SU-DHL-6 (cell line): ENCODE data around the gene MEX3D.

Source experiments
- H2AFZ ChIP-seq: fragments of 200-600 bp; sonication (generic); 2 replicates; pipeline ENCODE4 v1.6.1; 2014; ENCODE audit warnings: low read depth, mild to moderate bottlenecking, moderate library complexity, mixed read lengths, antibody characterized with exemption, low read length; ENCODE audit not compliant: severe bottlenecking
- H3F3A ChIP-seq: fragments of 200-600 bp; shearing (Covaris generic); 2 replicates; pipeline ENCODE4 v1.6.0; 2016; ENCODE audit warnings: antibody characterized with exemption, mild to moderate bottlenecking; ENCODE audit not compliant: insufficient read depth
- H3K27ac ChIP-seq: fragments of 200-600 bp; sonication (generic); 2 replicates; pipeline ENCODE4 v1.5.1; 2016; ENCODE audit warnings: low read depth, mild to moderate bottlenecking, low read length, moderate library complexity, mixed read lengths
- H3K27me3 ChIP-seq: fragments of 200-600 bp; sonication (generic), shearing (Covaris generic); 2 replicates; pipeline ENCODE4 v1.6.0; 2014; ENCODE audit warnings: mild to moderate bottlenecking, low read length
- H3K36me3 ChIP-seq: fragments of 200-600 bp; sonication (generic); 2 replicates; pipeline ENCODE4 v1.6.1; 2014; ENCODE audit warnings: mild to moderate bottlenecking, low read length, mixed read lengths
- H3K4me2 ChIP-seq: fragments of 300-600, 200-600 bp; shearing (Covaris generic), sonication (generic); 2 replicates; pipeline ENCODE4 v1.6.0; 2014; ENCODE audit warnings: low read length, low read depth, mild to moderate bottlenecking; ENCODE audit not compliant: poor library complexity, severe bottlenecking
- H3K4me3 ChIP-seq: fragments of 200-600 bp; sonication (generic); 2 replicates; pipeline ENCODE4 v1.5.1; 2014; ENCODE audit warnings: antibody characterized with exemption, low read length, mild to moderate bottlenecking, mixed read lengths; ENCODE audit not compliant: insufficient read depth, poor library complexity, severe bottlenecking
- H3K79me2 ChIP-seq: fragments of 200-600 bp; sonication (generic); 2 replicates; pipeline ENCODE4 v1.6.1; 2014; ENCODE audit warnings: mild to moderate bottlenecking, low read length, moderate library complexity; ENCODE audit not compliant: insufficient read depth
- H3K9ac ChIP-seq: fragments of 200-600 bp; sonication (generic); 2 replicates; pipeline ENCODE4 v1.7.0; 2014; ENCODE audit warnings: mild to moderate bottlenecking, low read length
- H3K9me2 ChIP-seq: fragments of 200-600 bp; sonication (generic); replicated peaks from 2 replicates; pipeline ENCODE4 v1.6.1; 2014; ENCODE audit warnings: low read length; ENCODE audit not compliant: insufficient read depth
- H3K9me3 ChIP-seq: fragments of 200-600 bp; sonication (generic); 2 replicates; pipeline ENCODE4 v1.6.1; 2014; ENCODE audit warnings: low read length, mixed read lengths; ENCODE audit not compliant: insufficient read depth
- H4K20me1 ChIP-seq: fragments of 200-600 bp; sonication (generic); 2 replicates; pipeline ENCODE4 v1.6.1; 2014; ENCODE audit warnings: low read depth, mild to moderate bottlenecking, antibody characterized with exemption, low read length, moderate library complexity, mixed read lengths
- EZH2phosphoT487 ChIP-seq: fragments of 200-600 bp; sonication (generic), shearing (Covaris generic); conservative IDR thresholded peaks from 2 replicates; pipeline ENCODE4 v1.6.1; 2018; ENCODE audit warnings: mild to moderate bottlenecking, antibody characterized with exemption, low read length, moderate library complexity, mixed read lengths
- TF ChIP-seq, protein P1 (sequence below): fragments of 200-600 bp; sonication (generic); IDR thresholded peaks from one replicate; pipeline ENCODE4 v1.5.1; 2017; ENCODE audit warnings: antibody characterized with exemption, mild to moderate bottlenecking, low read length, moderate library complexity; ENCODE audit not compliant: insufficient read depth, poor library complexity, severe bottlenecking

The MEX3D gene

DNA sequence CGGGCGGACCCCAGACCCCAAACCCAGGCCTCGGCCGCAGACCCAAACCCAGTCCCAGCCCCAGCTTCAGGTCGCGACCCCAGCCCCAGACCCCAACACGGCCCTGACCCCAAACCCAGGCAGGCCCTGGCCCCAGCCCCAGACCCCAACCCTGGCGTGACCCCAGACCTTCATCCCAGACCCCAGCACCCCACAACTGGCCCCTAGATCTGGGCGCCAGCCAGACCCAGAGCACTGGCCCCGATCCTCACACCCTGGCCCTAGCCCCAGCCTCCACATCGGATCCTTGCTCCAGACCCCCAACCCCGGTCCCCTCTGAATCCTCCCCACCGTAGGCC, 17.1 kb upstream of the MEX3D start:
- Histone ChIP-seq H3K4me2 (no peak overlapping the region), H4K20me1 (peaks cover 4% of the 10 kb centered on the region; the same call in 1 of the 2 replicates), H3K4me3 (no peak overlapping the region), H3K9ac (no peak overlapping the region), H3F3A (no peaks in the 10 kb centered on the region), H3K79me2 (peaks cover 49% of the 10 kb centered on the region), H3K36me3 (peaks cover 7% of the 10 kb centered on the region; the same call in 1 of the 2 replicates), H2AFZ (no peak overlapping the region), H3K9me2 (no peaks in the 10 kb centered on the region), H3K27ac (no peak overlapping the region), H3K27me3 (no peaks in the 10 kb centered on the region), H3K9me3 (no peaks in the 10 kb centered on the region)
- TF ChIP-seq, protein P1, sequence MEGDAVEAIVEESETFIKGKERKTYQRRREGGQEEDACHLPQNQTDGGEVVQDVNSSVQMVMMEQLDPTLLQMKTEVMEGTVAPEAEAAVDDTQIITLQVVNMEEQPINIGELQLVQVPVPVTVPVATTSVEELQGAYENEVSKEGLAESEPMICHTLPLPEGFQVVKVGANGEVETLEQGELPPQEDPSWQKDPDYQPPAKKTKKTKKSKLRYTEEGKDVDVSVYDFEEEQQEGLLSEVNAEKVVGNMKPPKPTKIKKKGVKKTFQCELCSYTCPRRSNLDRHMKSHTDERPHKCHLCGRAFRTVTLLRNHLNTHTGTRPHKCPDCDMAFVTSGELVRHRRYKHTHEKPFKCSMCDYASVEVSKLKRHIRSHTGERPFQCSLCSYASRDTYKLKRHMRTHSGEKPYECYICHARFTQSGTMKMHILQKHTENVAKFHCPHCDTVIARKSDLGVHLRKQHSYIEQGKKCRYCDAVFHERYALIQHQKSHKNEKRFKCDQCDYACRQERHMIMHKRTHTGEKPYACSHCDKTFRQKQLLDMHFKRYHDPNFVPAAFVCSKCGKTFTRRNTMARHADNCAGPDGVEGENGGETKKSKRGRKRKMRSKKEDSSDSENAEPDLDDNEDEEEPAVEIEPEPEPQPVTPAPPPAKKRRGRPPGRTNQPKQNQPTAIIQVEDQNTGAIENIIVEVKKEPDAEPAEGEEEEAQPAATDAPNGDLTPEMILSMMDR = no peak
- TF ChIP-seq EZH2phosphoT487 = no peak

DNA sequence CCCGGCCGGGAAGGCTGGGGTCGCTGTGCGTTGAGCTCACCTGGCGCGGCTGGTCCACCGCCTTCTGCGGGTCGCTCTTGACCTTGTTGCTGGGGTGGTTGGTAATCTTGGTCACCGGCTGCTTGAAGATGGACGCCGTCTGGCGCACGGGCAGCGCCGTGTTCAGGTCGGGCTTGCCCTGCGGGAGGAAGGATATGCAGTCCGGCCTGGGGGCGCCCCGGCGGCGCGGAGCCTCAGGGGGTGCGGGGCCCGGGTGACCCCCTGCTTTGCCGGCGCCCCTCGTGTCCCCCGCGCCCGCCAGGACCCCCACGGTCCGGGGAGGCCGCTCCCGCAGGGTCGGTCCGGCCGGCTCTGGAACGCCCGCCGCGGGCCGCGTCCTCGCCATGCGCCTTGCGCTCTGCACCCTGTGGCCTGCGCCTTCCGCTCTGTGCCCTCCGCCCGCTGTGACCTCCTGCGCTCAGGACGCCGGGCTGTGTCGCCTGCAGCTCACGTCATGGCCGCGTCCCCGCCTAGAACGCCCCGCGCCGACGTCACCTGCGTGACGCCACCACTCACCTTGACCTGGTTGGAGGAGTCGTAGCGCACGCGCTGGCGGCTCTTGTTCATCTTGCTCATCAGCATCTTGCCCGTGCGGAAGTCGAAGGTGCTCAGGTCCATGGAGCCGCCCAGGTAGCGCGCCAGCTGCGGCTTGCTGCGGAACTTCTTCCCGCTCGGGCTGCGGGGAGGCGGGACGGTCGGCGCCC, 16.5 kb upstream of the MEX3D start:
- Histone ChIP-seq H3K27me3 (no peaks in the 10 kb centered on the region), H2AFZ (no peak overlapping the region), H3K9me2 (no peaks in the 10 kb centered on the region), H3K79me2 (peaks cover 44% of the 10 kb centered on the region), H3K4me2 (no peak overlapping the region), H3F3A (no peaks in the 10 kb centered on the region), H3K9me3 (no peaks in the 10 kb centered on the region), H3K4me3 (no peak overlapping the region), H3K27ac (no peak overlapping the region), H3K9ac (no peak overlapping the region), H4K20me1 (peaks cover 2% of the 10 kb centered on the region; the same call in 1 of the 2 replicates), H3K36me3 (peaks cover 5% of the 10 kb centered on the region; the same call in 1 of the 2 replicates)
- no peak for TF ChIP-seq EZH2phosphoT487
- TF ChIP-seq, protein P1 = no peak

DNA sequence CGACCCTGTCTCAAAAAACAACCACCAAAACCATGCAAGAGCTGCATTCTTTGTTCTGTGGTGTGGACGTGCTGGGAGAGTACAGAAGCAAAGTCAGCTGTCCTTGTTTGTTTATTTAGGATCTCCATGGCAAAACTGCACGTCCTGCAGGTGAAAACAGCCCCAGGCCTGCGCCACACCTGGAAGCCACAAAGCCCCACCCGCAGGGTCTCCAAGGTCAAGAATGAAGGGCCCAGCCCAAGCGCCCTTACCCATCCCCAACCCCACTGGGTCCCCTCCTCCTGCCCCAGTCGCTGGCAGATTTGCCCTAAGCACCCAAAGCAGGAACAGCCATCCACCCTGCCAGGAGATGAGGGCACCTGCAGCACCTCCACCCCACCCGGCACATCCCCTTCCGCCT, 14.1 kb upstream of the MEX3D start:
- no peak overlapping the region for H2AFZ ChIP-seq
- H4K20me1 ChIP-seq = no peaks in the 10 kb centered on the region
- TF ChIP-seq, protein P1 = no peak
- TF ChIP-seq EZH2phosphoT487 = no peak
- H3K9ac ChIP-seq = no peak overlapping the region
- no peak overlapping the region for H3K4me2 ChIP-seq
- no peaks in the 10 kb centered on the region for H3F3A ChIP-seq
- H3K27ac ChIP-seq = no peak overlapping the region
- no peaks in the 10 kb centered on the region for H3K27me3 ChIP-seq
- H3K4me3 ChIP-seq = no peak overlapping the region
- H3K79me2 ChIP-seq = peaks cover 19% of the 10 kb centered on the region
- peaks cover 5% of the 10 kb centered on the region; the same call in 1 of the 2 replicates for H3K36me3 ChIP-seq
- no peaks in the 10 kb centered on the region for H3K9me2 ChIP-seq
- no peaks in the 10 kb centered on the region for H3K9me3 ChIP-seq
